ENCODE data around the gene FAM98A.

Gene FAM98A

DNA sequence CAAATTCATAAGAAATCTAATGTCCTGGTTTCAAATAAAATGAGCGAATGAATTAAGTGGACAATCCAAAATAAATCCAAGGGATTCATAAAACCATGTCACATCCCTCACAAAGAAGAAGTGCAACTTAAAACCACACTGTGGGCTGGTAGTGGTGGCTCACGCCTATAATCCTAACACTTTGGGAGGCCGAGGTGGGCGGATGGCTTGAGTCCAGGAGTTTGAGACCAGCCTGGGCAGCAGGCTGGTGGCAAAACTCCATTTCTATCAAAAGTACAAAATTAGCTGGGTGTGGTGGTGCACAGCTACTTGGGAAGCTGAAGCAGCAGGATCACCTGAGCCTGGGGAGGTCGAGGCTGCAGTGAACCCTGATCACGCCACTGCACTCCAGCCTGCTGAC, 25.4 kb downstream of the FAM98A start:
- H3K36me3 ChIP-seq (ENCODE audit: insufficient read depth, low read length): no peaks in the 10 kb centered on the region
- H3K27me3 ChIP-seq (ENCODE audit: insufficient read depth, low read length): no peaks in the 10 kb centered on the region
- H3K9ac ChIP-seq (ENCODE audit: low read depth, low read length): no peak overlapping the region
- no peak overlapping the region for H3K27ac ChIP-seq (ENCODE audit: low read depth, low read length)
- peaks cover 11% of the 10 kb centered on the region for H3K4me1 ChIP-seq (ENCODE audit: insufficient read depth, low read length)
- 95% methylated on average over 6 of the region's 6 CpGs for WGBS
- no peaks in the 10 kb centered on the region for H3K9me3 ChIP-seq (ENCODE audit: insufficient read depth, low read depth, low read length)
- H3K4me3 ChIP-seq (ENCODE audit: low read length): no peak overlapping the region

- Histone ChIP-seq H3K4me1 (ENCODE audit: insufficient read depth, low read length) (no peaks in the 10 kb centered on the region), H3K4me3 (ENCODE audit: low read length) (no peak overlapping the region), H3K36me3 (ENCODE audit: insufficient read depth, low read length) (no peaks in the 10 kb centered on the region), H3K9ac (ENCODE audit: low read depth, low read length) (no peak overlapping the region), H3K9me3 (ENCODE audit: insufficient read depth, low read depth, low read length) (no peaks in the 10 kb centered on the region), H3K27me3 (ENCODE audit: insufficient read depth, low read length) (no peaks in the 10 kb centered on the region), H3K27ac (ENCODE audit: low read depth, low read length) (no peak overlapping the region)
- WGBS: 84% methylated on average over 2 of the region's 2 CpGs
Observed at GRCh38 chr2:33570681-33571080, 28.4 kb downstream of the FAM98A start.

DNA sequence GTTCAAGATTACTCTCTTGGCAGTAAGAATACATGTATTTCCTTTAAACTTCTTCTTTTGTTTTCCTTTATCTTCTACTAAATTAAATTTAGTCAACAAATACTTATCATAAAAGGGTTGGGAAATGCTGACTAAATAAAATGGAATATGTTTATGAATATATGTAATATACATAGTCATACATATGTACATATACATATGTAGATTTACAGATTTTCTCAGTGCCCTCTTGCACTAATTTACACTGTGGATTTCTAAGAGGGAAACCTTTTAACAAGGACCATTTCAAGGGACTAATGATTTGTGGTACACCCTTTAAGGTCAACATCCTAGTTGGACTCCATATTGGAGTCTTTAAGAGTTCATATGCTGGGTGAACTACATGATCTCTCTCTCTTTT, 37.2 kb downstream of the FAM98A start:
- no peak overlapping the region for H3K9ac ChIP-seq (ENCODE audit: low read depth, low read length)
- no peaks in the 10 kb centered on the region for H3K9me3 ChIP-seq (ENCODE audit: insufficient read depth, low read depth, low read length)
- no peak overlapping the region for H3K27ac ChIP-seq (ENCODE audit: low read depth, low read length)
- no peak overlapping the region for H3K4me3 ChIP-seq (ENCODE audit: low read length)
- no peaks in the 10 kb centered on the region for H3K4me1 ChIP-seq (ENCODE audit: insufficient read depth, low read length)
- H3K27me3 ChIP-seq (ENCODE audit: insufficient read depth, low read length): no peaks in the 10 kb centered on the region
- no peaks in the 10 kb centered on the region for H3K36me3 ChIP-seq (ENCODE audit: insufficient read depth, low read length)

GRCh38 chr2:33560017-33560416, 39.1 kb downstream of the FAM98A start:
- 86% methylated on average over 2 of the region's 2 CpGs for WGBS
- no peaks in the 10 kb centered on the region for H3K36me3 ChIP-seq (ENCODE audit: insufficient read depth, low read length)
- H3K27me3 ChIP-seq (ENCODE audit: insufficient read depth, low read length): no peaks in the 10 kb centered on the region
- H3K9me3 ChIP-seq (ENCODE audit: insufficient read depth, low read depth, low read length): no peaks in the 10 kb centered on the region
- H3K4me1 ChIP-seq (ENCODE audit: insufficient read depth, low read length): peaks cover 10% of the 10 kb centered on the region; the same call in 1 of the 2 replicates
- H3K27ac ChIP-seq (ENCODE audit: low read depth, low read length): no peak overlapping the region
- H3K4me3 ChIP-seq (ENCODE audit: low read length): no peak overlapping the region
- H3K9ac ChIP-seq (ENCODE audit: low read depth, low read length): no peak overlapping the region

DNA sequence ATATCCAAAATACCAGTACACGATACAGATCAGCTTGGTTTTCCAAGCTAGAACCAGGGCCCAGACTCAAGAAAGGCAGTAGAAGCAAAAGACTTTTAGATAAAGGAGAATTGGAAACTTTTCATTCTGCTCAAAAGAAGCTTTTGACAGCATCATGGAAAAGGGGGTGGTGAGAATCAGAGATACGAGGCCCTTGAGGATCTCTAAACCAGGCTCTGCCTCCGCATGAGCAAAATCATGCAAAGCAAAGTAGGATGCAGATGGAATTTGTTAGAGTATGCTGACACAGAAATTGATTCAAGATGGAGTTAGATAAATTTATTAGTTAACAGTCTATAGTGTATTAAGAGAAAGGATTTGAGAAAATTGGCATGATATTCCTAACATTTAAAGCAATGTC, 39.8 kb downstream of the FAM98A start:
- H3K4me1 ChIP-seq (ENCODE audit: insufficient read depth, low read length): peaks cover 12% of the 10 kb centered on the region; the same call in 1 of the 2 replicates
- H3K9ac ChIP-seq (ENCODE audit: low read depth, low read length): no peak overlapping the region
- no peak overlapping the region for H3K4me3 ChIP-seq (ENCODE audit: low read length)
- 98% methylated on average over 3 of the region's 3 CpGs for WGBS
- H3K9me3 ChIP-seq (ENCODE audit: insufficient read depth, low read depth, low read length): no peaks in the 10 kb centered on the region
- no peak overlapping the region for H3K27ac ChIP-seq (ENCODE audit: low read depth, low read length)
- no peaks in the 10 kb centered on the region for H3K36me3 ChIP-seq (ENCODE audit: insufficient read depth, low read length)
- no peaks in the 10 kb centered on the region for H3K27me3 ChIP-seq (ENCODE audit: insufficient read depth, low read length)

DNA sequence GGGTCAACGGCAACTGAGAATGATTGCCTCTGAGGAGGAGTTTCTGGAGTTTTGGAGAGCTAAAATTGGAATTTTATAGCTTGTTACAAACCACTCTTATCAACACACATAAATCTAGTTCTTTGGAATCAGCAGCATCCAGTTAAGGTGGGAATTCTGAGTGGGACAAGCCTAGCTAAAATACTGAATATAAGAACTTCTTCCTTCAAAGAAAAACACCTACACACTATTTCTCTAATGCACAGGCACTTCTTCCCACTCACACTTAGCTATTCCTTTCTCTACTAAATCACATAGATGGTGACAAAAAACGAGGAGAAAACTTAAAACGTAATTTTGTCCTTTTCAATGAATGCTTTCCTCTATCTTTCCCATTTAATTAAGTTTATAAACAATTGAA, 43.4 kb downstream of the FAM98A start:
- no peaks in the 10 kb centered on the region for H3K27me3 ChIP-seq (ENCODE audit: insufficient read depth, low read length)
- no peak overlapping the region for H3K9ac ChIP-seq (ENCODE audit: low read depth, low read length)
- WGBS: 88% methylated on average over 3 of the region's 3 CpGs
- H3K4me3 ChIP-seq (ENCODE audit: low read length): no peak overlapping the region
- H3K4me1 ChIP-seq (ENCODE audit: insufficient read depth, low read length): peaks cover 12% of the 10 kb centered on the region; the same call in 1 of the 2 replicates
- no peak overlapping the region for H3K27ac ChIP-seq (ENCODE audit: low read depth, low read length)
- no peaks in the 10 kb centered on the region for H3K9me3 ChIP-seq (ENCODE audit: insufficient read depth, low read depth, low read length)
- H3K36me3 ChIP-seq (ENCODE audit: insufficient read depth, low read length): no peaks in the 10 kb centered on the region

DNA sequence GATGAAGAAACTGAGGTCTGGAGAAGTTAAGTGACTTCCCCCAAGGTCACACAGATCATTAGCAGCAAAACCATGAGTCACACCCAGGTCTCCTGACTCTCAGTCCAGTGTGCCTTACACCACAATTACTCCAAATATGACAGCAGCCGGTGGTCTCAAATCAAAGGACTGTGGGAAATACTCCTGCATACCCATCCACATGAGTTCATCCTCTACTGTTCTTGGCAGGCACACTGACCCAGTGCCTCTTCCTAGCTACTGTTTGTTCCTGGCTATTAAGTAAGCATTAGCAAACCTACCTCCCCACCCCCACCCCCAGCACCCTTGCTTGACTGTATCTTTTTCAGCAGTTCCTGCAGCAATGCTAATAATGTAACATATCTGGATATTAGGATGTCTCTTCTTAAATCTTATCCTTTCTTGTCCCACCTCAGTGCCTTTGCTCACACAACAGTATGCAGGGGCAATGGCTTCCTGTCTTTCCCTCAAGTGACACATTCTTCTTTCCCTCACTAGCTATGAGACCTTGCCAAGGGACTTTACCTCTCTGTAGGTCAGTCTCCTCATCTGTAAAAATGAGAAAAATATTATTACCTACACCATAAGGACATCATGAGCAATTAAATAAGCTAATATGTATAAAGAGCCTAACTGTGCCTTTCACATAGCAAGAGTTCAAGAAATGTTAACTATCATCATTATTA, 46.2 kb downstream of the FAM98A start:
- Histone ChIP-seq H3K9ac (ENCODE audit: low read depth, low read length) (no peak overlapping the region), H3K27ac (ENCODE audit: low read depth, low read length) (no peak overlapping the region), H3K4me3 (ENCODE audit: low read length) (no peak overlapping the region), H3K9me3 (ENCODE audit: insufficient read depth, low read depth, low read length) (no peaks in the 10 kb centered on the region), H3K4me1 (ENCODE audit: insufficient read depth, low read length) (peaks cover 12% of the 10 kb centered on the region; the same call in 1 of the 2 replicates), H3K36me3 (ENCODE audit: insufficient read depth, low read length) (no peaks in the 10 kb centered on the region), H3K27me3 (ENCODE audit: insufficient read depth, low read length) (no peaks in the 10 kb centered on the region)
- WGBS: 84% methylated on average over 1 of the region's 1 CpG

GRCh38 chr2:33550206-33550605, 48.9 kb downstream of the FAM98A start:
- Histone ChIP-seq H3K9me3 (ENCODE audit: insufficient read depth, low read depth, low read length) (no peaks in the 10 kb centered on the region), H3K4me3 (ENCODE audit: low read length) (no peak overlapping the region), H3K9ac (ENCODE audit: low read depth, low read length) (no peak overlapping the region), H3K27me3 (ENCODE audit: insufficient read depth, low read length) (no peaks in the 10 kb centered on the region), H3K36me3 (ENCODE audit: insufficient read depth, low read length) (no peaks in the 10 kb centered on the region), H3K4me1 (ENCODE audit: insufficient read depth, low read length) (peaks cover 4% of the 10 kb centered on the region; the same call in 1 of the 2 replicates), H3K27ac (ENCODE audit: low read depth, low read length) (no peak overlapping the region)
- 90% methylated on average over 2 of the region's 3 CpGs for WGBS

- WGBS: 94% methylated on average over 4 of the region's 4 CpGs
- no peaks in the 10 kb centered on the region for H3K36me3 ChIP-seq (ENCODE audit: insufficient read depth, low read length)
Observed at GRCh38 chr2:33541243-33541642, 57.9 kb downstream of the FAM98A start.

DNA sequence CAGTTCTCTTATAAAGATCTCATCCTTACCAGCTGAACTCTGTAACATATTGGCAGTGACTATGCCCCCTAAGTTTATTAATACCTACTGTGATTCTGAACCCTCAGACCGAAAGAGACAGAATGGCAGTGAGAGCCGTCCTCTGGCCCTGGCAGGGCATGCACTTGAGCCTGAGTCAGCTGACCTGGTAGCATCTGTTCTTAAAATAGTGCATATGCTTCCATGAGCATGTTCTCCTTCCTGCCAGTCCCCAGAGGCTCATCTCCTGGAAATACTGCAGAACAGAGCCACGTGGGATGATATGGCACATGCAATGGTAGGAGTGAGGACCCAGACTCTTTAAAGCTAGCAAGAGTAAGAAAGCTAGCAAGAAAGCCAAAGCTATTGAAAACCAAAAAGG, 63.7 kb downstream of the FAM98A start:
- H3K27me3 ChIP-seq (ENCODE audit: insufficient read depth, low read length): no peaks in the 10 kb centered on the region
- H3K36me3 ChIP-seq (ENCODE audit: insufficient read depth, low read length): no peaks in the 10 kb centered on the region
- no peak overlapping the region for H3K9ac ChIP-seq (ENCODE audit: low read depth, low read length)
- H3K9me3 ChIP-seq (ENCODE audit: insufficient read depth, low read depth, low read length): no peaks in the 10 kb centered on the region
- no peak overlapping the region for H3K27ac ChIP-seq (ENCODE audit: low read depth, low read length)
- 89% methylated on average over 3 of the region's 3 CpGs for whole genome bisulfite sequencing
- H3K4me1 ChIP-seq (ENCODE audit: insufficient read depth, low read length): peaks cover 4% of the 10 kb centered on the region; the same call in 1 of the 2 replicates
- no peak overlapping the region for H3K4me3 ChIP-seq (ENCODE audit: low read length)

More at GRCh38 chr2:33541243-33541642, 57.9 kb downstream of the FAM98A start:
- Histone ChIP-seq H3K9ac (ENCODE audit: low read depth, low read length) (no peak overlapping the region), H3K4me3 (ENCODE audit: low read length) (no peak overlapping the region), H3K9me3 (ENCODE audit: insufficient read depth, low read depth, low read length) (no peaks in the 10 kb centered on the region), H3K27me3 (ENCODE audit: insufficient read depth, low read length) (no peaks in the 10 kb centered on the region), H3K27ac (ENCODE audit: low read depth, low read length) (no peak overlapping the region), H3K4me1 (ENCODE audit: insufficient read depth, low read length) (peaks cover 9% of the 10 kb centered on the region; the same call in 1 of the 2 replicates)

Measured in HUES64 (cell line).